DND-41 (cell line): Measurements from ENCODE around the gene PHOX2A.

ENCODE experiments used
- EZH2 ChIP-seq: IDR thresholded peaks from 3 replicates; pipeline ENCODE4 v1.6.1; 2012; ENCODE audit warnings: borderline replicate concordance, low read depth, mild to moderate bottlenecking, moderate library complexity, low read length, inconsistent platforms; ENCODE audit not compliant: severe bottlenecking
- TF ChIP-seq, protein P1 (sequence below): IDR thresholded peaks from 2 replicates; pipeline ENCODE4 v1.5.1; 2012; ENCODE audit warnings: borderline replicate concordance, low read length, moderate library complexity, mild to moderate bottlenecking; ENCODE audit not compliant: poor library complexity, severe bottlenecking; ENCODE audit errors: extremely low read depth

DNA sequence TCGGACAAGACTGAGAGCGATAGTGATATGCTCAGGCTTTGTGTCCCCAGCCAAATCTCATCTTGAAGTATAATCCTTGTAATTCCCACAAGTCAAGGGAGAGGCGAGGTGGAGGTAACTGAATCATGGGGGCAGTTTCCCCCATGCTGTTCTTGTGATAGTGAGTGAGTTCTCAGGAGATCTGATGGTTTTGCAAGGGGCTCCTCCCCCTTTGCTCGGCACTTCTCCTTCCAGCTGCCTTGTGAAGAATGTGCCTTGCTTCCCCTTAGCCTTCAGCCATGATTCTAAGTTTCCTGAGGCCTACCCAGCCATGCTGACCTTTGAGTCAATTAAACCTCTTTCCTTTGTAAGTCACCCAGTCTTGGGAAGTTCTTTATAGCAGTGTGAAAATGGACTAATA is 34.9 kb downstream of the PHOX2A start:
- TF ChIP-seq, protein P1, sequence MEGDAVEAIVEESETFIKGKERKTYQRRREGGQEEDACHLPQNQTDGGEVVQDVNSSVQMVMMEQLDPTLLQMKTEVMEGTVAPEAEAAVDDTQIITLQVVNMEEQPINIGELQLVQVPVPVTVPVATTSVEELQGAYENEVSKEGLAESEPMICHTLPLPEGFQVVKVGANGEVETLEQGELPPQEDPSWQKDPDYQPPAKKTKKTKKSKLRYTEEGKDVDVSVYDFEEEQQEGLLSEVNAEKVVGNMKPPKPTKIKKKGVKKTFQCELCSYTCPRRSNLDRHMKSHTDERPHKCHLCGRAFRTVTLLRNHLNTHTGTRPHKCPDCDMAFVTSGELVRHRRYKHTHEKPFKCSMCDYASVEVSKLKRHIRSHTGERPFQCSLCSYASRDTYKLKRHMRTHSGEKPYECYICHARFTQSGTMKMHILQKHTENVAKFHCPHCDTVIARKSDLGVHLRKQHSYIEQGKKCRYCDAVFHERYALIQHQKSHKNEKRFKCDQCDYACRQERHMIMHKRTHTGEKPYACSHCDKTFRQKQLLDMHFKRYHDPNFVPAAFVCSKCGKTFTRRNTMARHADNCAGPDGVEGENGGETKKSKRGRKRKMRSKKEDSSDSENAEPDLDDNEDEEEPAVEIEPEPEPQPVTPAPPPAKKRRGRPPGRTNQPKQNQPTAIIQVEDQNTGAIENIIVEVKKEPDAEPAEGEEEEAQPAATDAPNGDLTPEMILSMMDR, result no peak
- TF ChIP-seq EZH2, result no peak
